Mononuclear cell (primary cell): Measurements from ENCODE around the gene FUT3. TPM values are rescaled to one million over a fixed set of nuclear protein-coding genes. Genes with fewer than 3 reads are reported as not detected.

ENCODE experiments used
- H3K27me3 ChIP-seq: 2 replicates; pipeline ENCODE4 v1.6.0; 2011; ENCODE audit warnings: low read length, control low read depth; ENCODE audit not compliant: insufficient read depth
- H3K4me1 ChIP-seq: 2 replicates; pipeline ENCODE4 v1.5.1; 2011; ENCODE audit warnings: mild to moderate bottlenecking, low read length, control low read depth; ENCODE audit not compliant: insufficient read depth
- H3K4me3 ChIP-seq: 2 replicates; pipeline ENCODE4 v1.5.1; 2011; ENCODE audit warnings: mild to moderate bottlenecking, low read length, moderate library complexity
- H3K9me3 ChIP-seq: 2 replicates; pipeline ENCODE4 v1.5.1; 2011; ENCODE audit warnings: low read depth, mild to moderate bottlenecking, control low read depth, low read length
- total RNA-seq: library from RNA; depleted of rRNA; stranded (reverse); fragments of >200 nt; gene quantifications from one replicate; pipeline ENCODE4 v1.2.3, GENCODE V29; 2012

FUT3 gene
- total RNA-seq, 1 donor: 0.21 TPM

- Histone ChIP-seq H3K9me3 (no peaks in the 10 kb centered on the region), H3K4me3 (no peak overlapping the region), H3K4me1 (peaks cover 10% of the 10 kb centered on the region), H3K27me3 (no peaks in the 10 kb centered on the region)
These were observed 58.1 kb downstream of the FUT3 start for GRCh38 chr19:5793188-5793587.

Other genes starting within 250 kb of the FUT3 start
- gene SAFB2, start 228.7 kb downstream of the FUT3 start, total RNA-seq: 107 TPM
- 140 TPM for gene SAFB, start 228.4 kb downstream of the FUT3 start, total RNA-seq
- 8.5 TPM for gene MICOS13, start 170.9 kb downstream of the FUT3 start, total RNA-seq
- gene HSD11B1L, start 170.4 kb downstream of the FUT3 start, total RNA-seq: 3.5 TPM
- gene RPL36, start 161.2 kb downstream of the FUT3 start, total RNA-seq: 378 TPM
- 46.4 TPM for gene LONP1, start 131.3 kb downstream of the FUT3 start, total RNA-seq
- not detected for gene CATSPERD, start 130.8 kb downstream of the FUT3 start, total RNA-seq
- 0.42 TPM for gene PRR22, start 66.7 kb downstream of the FUT3 start, total RNA-seq
- 42.8 TPM for gene DUS3L, start 60.3 kb downstream of the FUT3 start, total RNA-seq
- 0.10 TPM for gene NRTN, start 46.4 kb downstream of the FUT3 start, total RNA-seq
- not detected for gene FUT6, start 11.7 kb downstream of the FUT3 start, total RNA-seq
- gene FUT5, start 19.1 kb upstream of the FUT3 start, total RNA-seq: 3.8 TPM
- 59.5 TPM for gene NDUFA11, start 52.3 kb upstream of the FUT3 start, total RNA-seq
- gene VMAC, start 53.4 kb upstream of the FUT3 start, total RNA-seq: 18.2 TPM
- 10.6 TPM for gene CAPS, start 62.8 kb upstream of the FUT3 start, total RNA-seq
- gene RANBP3, start 126.7 kb upstream of the FUT3 start, total RNA-seq: 62.9 TPM